T-helper 1 cell treated with Interleukin-12 subunit alpha and Interleukin-12 subunit beta and Interleukin-4 antibody, amounts not matched to agents 30 μg/mL and 1 μg/mL, for 36 hours (primary cell): Measurements from ENCODE around the gene ACOX2.
A peak's percentile ranks its signal among the peaks of the same experiment; 100 is the strongest.

Experiments used
- H3K27ac Mint-ChIP-seq: one replicate; pipeline ENCODE4 v1.8.0; 2021; ENCODE audit warnings: mild to moderate bottlenecking, mixed read lengths
- H3K27me3 Mint-ChIP-seq: one replicate; pipeline ENCODE4 v1.8.0; 2021; ENCODE audit warnings: low read depth, mixed read lengths
- H3K36me3 Mint-ChIP-seq: one replicate; pipeline ENCODE4 v1.8.0; 2021; ENCODE audit warnings: low read depth, mixed read lengths
- H3K4me1 Mint-ChIP-seq: one replicate; pipeline ENCODE4 v1.8.0; 2021; ENCODE audit warnings: low read depth, mixed read lengths
- H3K4me3 Mint-ChIP-seq: one replicate; pipeline ENCODE4 v1.8.0; 2021; ENCODE audit warnings: mild to moderate bottlenecking, moderate library complexity, mixed read lengths
- H3K9me3 Mint-ChIP-seq: one replicate; pipeline ENCODE4 v1.8.0; 2021; ENCODE audit warnings: mixed read lengths

Gene ACOX2

GRCh38 chr3:58572634-58573230 lies 35.7 kb upstream of the ACOX2 start:
- no peak overlapping the region for H3K4me3 Mint-ChIP-seq
- H3K36me3 Mint-ChIP-seq = no peaks in the 10 kb centered on the region
- peaks cover 4% of the 10 kb centered on the region for H3K4me1 Mint-ChIP-seq
- no peak overlapping the region for H3K27ac Mint-ChIP-seq
- H3K9me3 Mint-ChIP-seq = no peaks in the 10 kb centered on the region
- peaks cover 3% of the 10 kb centered on the region for H3K27me3 Mint-ChIP-seq

GRCh38 chr3:58572013-58572633 lies 35.1 kb upstream of the ACOX2 start:
- Mint-ChIP-seq H3K36me3 (no peaks in the 10 kb centered on the region), H3K4me3 (no peak overlapping the region), H3K9me3 (no peaks in the 10 kb centered on the region), H3K4me1 (peaks cover 4% of the 10 kb centered on the region), H3K27ac (no peak overlapping the region), H3K27me3 (peaks cover 3% of the 10 kb centered on the region)

GRCh38 chr3:58570851-58571250 lies 33.9 kb upstream of the ACOX2 start:
- H3K36me3 Mint-ChIP-seq = no peaks in the 10 kb centered on the region
- H3K9me3 Mint-ChIP-seq = no peaks in the 10 kb centered on the region
- no peak overlapping the region for H3K27ac Mint-ChIP-seq
- H3K4me3 Mint-ChIP-seq = no peak overlapping the region
- peaks cover 3% of the 10 kb centered on the region for H3K27me3 Mint-ChIP-seq
- peaks cover 4% of the 10 kb centered on the region for H3K4me1 Mint-ChIP-seq

- peaks cover 4% of the 10 kb centered on the region for H3K4me1 Mint-ChIP-seq
- H3K27me3 Mint-ChIP-seq = peaks cover 3% of the 10 kb centered on the region
- H3K4me3 Mint-ChIP-seq = no peak overlapping the region
- H3K27ac Mint-ChIP-seq = no peak overlapping the region
- no peaks in the 10 kb centered on the region for H3K36me3 Mint-ChIP-seq
- H3K9me3 Mint-ChIP-seq = no peaks in the 10 kb centered on the region
Measured at GRCh38 chr3:58569287-58570001, 32.5 kb upstream of the ACOX2 start.

- Mint-ChIP-seq H3K36me3 (no peaks in the 10 kb centered on the region), H3K4me3 (peak overlapping the region; percentile 39)
Measured at GRCh38 chr3:58568572-58569286, 31.7 kb upstream of the ACOX2 start.

GRCh38 chr3:58567251-58567515 lies 30.2 kb upstream of the ACOX2 start:
- H3K27me3 Mint-ChIP-seq = peaks cover 5% of the 10 kb centered on the region
- peaks cover 4% of the 10 kb centered on the region for H3K4me1 Mint-ChIP-seq
- no peak overlapping the region for H3K27ac Mint-ChIP-seq
- no peak overlapping the region for H3K4me3 Mint-ChIP-seq
- H3K36me3 Mint-ChIP-seq = no peaks in the 10 kb centered on the region
- H3K9me3 Mint-ChIP-seq = no peaks in the 10 kb centered on the region

More at GRCh38 chr3:58568572-58569286, 31.7 kb upstream of the ACOX2 start:
- peaks cover under 1% of the 10 kb centered on the region for H3K27me3 Mint-ChIP-seq
- no peak overlapping the region for H3K27ac Mint-ChIP-seq
- H3K9me3 Mint-ChIP-seq = no peaks in the 10 kb centered on the region
- H3K4me1 Mint-ChIP-seq = peaks cover 4% of the 10 kb centered on the region

GRCh38 chr3:58566398-58567250 lies 29.6 kb upstream of the ACOX2 start:
- Mint-ChIP-seq H3K27me3 (peaks cover 7% of the 10 kb centered on the region), H3K36me3 (no peaks in the 10 kb centered on the region), H3K4me1 (peaks cover 4% of the 10 kb centered on the region), H3K9me3 (no peaks in the 10 kb centered on the region), H3K27ac (no peak overlapping the region), H3K4me3 (no peak overlapping the region)

GRCh38 chr3:58565621-58566397 lies 28.8 kb upstream of the ACOX2 start:
- Mint-ChIP-seq H3K27me3 (peaks cover 7% of the 10 kb centered on the region), H3K4me1 (peaks cover 4% of the 10 kb centered on the region), H3K36me3 (no peaks in the 10 kb centered on the region), H3K9me3 (no peaks in the 10 kb centered on the region), H3K4me3 (no peak overlapping the region), H3K27ac (no peak overlapping the region)

GRCh38 chr3:58564456-58565160 lies 27.6 kb upstream of the ACOX2 start:
- Mint-ChIP-seq H3K4me3 (no peak overlapping the region), H3K4me1 (peaks cover 4% of the 10 kb centered on the region), H3K27ac (no peak overlapping the region)

GRCh38 chr3:58564054-58564453 lies 27.1 kb upstream of the ACOX2 start:
- peaks cover 7% of the 10 kb centered on the region for H3K27me3 Mint-ChIP-seq
- no peak overlapping the region for H3K4me3 Mint-ChIP-seq
- H3K9me3 Mint-ChIP-seq = no peaks in the 10 kb centered on the region
- no peak overlapping the region for H3K27ac Mint-ChIP-seq
- H3K36me3 Mint-ChIP-seq = no peaks in the 10 kb centered on the region
- H3K4me1 Mint-ChIP-seq = peaks cover 4% of the 10 kb centered on the region

More at GRCh38 chr3:58564456-58565160, 27.6 kb upstream of the ACOX2 start:
- no peaks in the 10 kb centered on the region for H3K36me3 Mint-ChIP-seq
- H3K9me3 Mint-ChIP-seq = no peaks in the 10 kb centered on the region
- H3K27me3 Mint-ChIP-seq = peaks cover 7% of the 10 kb centered on the region

- peaks cover 7% of the 10 kb centered on the region for H3K27me3 Mint-ChIP-seq
- H3K4me1 Mint-ChIP-seq = no peaks in the 10 kb centered on the region
- no peak overlapping the region for H3K4me3 Mint-ChIP-seq
- H3K9me3 Mint-ChIP-seq = no peaks in the 10 kb centered on the region
- H3K27ac Mint-ChIP-seq = no peak overlapping the region
- H3K36me3 Mint-ChIP-seq = no peaks in the 10 kb centered on the region
Measured at GRCh38 chr3:58563386-58564035, 26.5 kb upstream of the ACOX2 start.

- no peak overlapping the region for H3K4me3 Mint-ChIP-seq
- H3K4me1 Mint-ChIP-seq = no peaks in the 10 kb centered on the region
- H3K27me3 Mint-ChIP-seq = peaks cover 7% of the 10 kb centered on the region
- H3K27ac Mint-ChIP-seq = no peak overlapping the region
- H3K9me3 Mint-ChIP-seq = no peaks in the 10 kb centered on the region
- H3K36me3 Mint-ChIP-seq = no peaks in the 10 kb centered on the region
Measured at GRCh38 chr3:58562498-58562897, 25.5 kb upstream of the ACOX2 start.
